T follicular helper cell (primary cell): ENCODE measurements around the gene TRPM2.
"Not testable (repeated sequence)": the region's sequence is repeated elsewhere in the genome, so short reads cannot be mapped to it uniquely, and the experiment has no call there.

ENCODE experiments used
- DNase-seq: peaks from one replicate; pipeline ENCODE4 v3.0.0-alpha.2; 2020; ENCODE audit warnings: low read depth

The TRPM2 gene

DNA sequence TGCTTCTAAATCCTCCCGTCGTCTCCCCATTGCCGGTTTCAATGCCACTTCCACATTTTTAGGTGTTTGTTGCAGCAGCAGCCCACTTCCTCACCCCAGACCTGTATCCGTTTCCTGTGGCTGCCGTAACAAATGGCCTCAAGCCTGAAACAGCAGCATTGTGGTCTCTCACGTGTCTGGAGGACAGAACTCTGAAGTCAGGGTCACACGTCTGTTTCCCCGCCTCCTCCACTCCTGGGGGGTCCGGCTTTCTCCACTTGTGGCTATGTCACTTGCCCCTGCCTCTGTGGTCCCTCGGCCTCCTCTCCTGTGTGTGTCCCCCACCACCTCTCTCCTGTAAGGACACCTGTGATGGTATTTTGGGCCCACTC is 21.8 kb downstream of the TRPM2 start:
- no peak for DNase-seq

DNA sequence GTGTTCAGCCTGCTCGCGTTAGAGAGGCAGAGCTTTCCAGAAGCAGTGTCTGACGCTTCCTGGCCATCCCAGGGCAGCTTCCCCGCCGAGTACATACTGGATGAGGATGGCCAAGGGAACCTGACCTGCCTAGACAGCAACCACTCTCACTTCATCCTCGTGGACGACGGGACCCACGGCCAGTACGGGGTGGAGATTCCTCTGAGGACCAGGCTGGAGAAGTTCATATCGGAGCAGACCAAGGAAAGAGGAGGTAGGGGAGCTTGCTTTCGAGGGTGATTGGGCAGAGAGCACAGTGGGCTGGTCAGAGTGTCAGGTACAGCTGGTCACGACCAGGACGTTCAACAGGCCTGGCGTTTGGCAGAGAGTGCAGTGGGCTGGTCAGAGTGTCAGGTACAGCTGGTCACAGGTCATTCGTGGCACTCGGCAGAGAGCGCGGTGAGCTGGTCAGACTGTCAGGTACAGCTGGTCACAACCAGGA is 22.4 kb downstream of the TRPM2 start:
- DNase-seq = no peak

- DNase-seq = no peak
These were observed 23.2 kb downstream of the TRPM2 start for GRCh38 chr21:44376606-44377005.

GRCh38 chr21:44377201-44377921 is 23.9 kb downstream of the TRPM2 start:
- DNase-seq = no peak

DNA sequence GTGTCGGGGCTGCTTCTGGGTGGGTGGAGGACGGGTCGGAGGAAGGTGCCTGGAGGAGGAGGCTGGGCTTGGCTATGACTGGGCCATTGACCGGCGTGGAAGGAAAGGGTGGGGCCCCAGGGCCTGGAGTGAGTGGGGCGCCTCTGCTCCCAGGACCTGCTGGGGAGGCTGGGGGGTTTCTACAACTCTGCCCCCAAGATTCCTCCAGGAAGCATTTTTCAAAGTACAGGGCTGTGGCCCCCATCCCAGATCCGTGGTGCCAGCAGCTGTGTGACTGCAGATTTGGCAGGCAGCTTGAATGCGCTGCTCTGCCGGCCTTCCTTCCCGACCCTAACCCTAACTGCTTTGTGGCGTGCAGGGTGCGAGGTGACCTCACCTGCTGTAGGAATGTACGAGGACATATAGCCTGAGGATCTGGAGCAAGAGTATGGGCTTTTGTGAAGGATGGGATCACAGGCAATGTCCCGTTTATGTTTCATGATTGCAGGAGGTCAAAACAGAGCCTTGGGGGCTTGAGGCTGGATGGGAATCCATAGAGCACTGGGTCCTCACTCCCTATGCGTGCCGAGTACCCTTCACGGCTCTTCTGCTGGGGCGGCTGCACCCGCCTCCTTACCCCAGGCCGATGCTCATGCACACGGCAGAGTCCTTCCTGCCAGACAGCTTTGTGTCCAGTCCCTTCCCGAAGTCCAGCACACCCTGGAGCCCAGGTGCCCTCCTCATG is 24.7 kb downstream of the TRPM2 start:
- no peak for DNase-seq

DNA sequence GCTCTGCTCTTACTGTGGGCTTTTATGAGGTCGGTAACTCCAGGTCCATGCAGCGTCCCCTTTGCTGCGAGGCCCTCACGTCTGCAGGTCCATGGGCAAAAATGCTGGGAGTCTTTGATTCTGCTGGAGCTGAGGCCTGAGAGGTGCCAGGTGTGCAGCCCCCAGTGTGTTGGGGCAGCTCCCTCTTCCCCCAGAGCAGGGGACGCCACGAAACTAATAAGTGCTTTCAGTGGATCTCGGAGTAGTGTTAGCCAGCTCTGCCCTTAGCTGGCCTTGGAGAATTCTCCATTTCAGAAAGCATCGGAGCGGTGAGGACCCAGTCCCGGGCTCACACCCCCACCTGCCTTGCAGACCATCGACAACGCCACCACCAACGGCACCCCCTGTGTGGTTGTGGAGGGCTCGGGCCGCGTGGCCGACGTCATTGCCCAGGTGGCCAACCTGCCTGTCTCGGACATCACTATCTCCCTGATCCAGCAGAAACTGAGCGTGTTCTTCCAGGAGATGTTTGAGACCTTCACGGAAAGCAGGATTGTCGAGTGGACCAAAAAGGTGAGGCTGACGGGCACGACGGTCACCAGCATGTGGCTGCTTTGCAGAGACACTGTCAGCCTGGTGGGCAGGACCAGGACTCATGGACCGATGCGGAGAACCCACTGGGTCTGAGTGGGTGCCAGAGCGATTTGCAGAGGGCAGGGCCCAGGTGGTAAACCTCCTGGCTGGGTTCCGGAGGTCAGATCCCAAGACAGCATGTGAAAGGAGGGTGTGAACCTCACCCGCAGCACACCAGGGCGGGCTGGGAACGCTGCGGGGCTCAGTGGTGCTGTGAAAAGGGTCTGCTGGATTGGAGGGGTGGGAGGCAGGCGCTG is 25.5 kb downstream of the TRPM2 start:
- no peak for DNase-seq

DNA sequence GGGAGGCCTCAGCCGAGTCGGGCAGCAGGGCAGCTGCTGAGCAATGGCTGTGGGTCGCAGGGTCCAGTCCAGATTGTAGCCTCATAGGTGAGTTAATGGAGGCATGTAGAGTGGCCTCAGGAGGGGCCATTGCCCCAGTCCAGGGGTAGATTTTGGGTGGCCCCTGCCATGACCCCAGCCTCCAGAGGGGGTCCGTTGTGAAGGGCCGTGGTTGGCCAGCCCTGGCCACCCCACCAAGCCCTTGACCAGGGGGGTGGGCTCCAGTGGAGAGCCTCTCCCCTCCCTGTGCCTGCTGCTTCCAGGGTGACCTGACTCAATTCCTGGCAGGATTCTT is 26.1 kb downstream of the TRPM2 start:
- no peak for DNase-seq

DNA sequence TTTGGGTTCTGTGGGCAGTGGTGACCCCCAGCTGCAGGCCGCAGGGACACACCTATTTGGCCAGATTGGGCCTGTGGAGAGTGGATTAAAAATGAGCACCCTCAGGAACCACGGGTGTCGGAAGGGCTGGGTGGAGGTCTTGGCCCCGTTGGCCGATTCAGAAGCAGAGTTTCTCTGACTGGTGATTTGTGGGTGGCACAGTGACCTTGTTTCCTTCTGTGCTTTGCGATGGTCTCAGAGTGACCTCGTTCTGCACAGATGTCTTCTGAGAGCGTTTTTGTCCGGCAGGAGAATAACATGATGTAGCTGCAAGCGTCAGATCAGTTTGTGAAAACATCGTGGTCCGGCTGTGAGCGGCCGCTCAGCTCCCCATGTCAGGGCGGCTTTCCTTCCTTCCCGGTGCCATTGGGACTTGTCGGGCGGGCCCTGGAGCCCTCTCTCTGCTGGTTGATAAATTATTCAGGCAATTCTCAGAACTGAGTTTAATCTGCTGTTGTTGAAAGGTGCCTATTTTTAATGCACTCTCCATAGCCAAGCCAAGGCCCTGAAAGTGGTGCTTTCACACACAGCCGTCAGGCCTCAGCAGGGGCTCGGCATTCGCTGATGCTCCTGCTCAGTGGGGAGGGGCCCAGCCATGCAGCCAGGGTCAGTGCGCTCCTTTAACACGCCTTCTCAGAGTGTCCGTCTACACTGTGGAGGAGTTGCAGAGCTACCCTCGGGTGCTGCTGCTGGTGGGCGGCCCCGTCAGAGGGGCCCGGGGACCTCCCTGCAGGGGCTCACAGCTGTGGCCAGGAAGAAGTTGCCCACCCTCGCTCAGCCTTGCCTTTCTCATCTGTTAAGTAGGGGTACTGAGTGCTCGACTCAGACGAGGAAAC is 26.8 kb downstream of the TRPM2 start:
- DNase-seq = no peak

DNA sequence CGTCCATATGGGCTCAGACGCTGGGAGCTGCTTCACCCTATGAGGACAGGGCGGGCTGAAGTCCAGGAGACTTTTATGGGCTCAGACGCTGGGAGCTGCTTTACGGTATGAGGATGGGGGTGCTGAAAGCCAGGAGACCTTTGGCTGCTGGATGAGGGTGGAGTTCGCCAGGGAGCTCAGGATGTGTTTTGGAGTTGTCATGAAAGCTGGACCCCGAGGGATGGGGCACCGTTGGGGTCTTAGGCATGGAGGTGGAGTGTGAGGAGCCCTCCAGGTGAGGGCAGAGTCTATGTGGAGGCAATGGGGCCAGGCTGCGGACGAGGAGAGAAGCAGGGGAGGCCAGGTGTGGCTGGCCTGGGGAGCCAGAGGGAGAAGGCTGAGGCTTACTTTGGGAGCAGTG is 27.5 kb downstream of the TRPM2 start:
- DNase-seq = no peak

GRCh38 chr21:44381874-44382273 is 28.5 kb downstream of the TRPM2 start:
- no peak for DNase-seq

DNA sequence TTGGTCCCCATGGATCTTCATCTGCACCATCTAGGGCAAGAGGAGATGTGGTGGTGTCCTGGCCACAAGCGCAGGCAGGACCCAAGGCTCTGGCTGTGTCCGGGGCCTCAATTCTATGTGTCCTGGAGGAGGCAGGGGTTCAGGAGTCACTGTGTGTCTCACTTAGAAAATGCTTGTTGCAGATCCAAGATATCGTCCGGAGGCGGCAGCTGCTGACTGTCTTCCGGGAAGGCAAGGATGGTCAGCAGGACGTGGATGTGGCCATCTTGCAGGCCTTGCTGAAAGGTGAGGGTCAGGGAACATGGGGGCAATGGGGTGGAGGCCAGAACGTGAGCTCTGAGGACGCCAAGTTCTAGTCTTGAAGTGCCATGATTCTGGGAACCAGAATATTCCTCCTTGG is 29.1 kb downstream of the TRPM2 start:
- DNase-seq = no peak

DNA sequence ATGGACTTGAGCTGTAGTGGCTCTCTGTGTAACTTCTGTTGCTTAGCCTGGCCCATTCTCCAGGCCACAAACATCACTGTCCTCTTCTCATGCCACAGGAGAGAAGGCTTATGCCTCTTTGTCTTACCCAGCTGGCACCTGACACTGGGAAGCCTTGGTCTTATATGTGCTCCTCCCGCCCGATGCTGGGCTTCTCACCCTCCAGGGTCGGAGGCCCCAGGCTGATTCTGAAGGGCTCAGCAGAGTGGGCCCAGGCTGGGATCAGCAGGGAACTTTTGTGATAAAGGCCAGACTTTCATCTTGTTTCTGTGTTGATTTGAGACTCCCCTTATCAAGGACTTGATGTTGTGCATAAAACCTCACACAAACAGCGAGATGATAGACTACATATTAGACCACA is 29.8 kb downstream of the TRPM2 start:
- DNase-seq = no peak

DNA sequence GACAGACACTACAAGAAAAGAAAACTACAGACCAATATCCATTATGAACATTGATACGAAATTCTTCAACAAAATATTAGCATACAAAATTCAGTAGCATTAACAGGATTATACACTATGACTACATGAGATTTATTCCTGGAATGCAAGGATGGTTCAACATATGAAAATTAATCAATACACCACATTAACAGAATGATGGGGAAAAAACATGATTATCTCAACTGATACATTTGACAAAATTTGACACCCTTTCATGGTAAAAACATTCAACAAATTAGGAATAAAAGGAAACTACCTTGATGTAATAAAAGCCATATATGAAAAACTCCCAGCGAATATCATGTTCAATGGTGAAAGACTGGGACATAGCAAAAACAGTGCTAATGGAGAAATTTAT is 31.5 kb downstream of the TRPM2 start:
- DNase-seq = no peak

DNA sequence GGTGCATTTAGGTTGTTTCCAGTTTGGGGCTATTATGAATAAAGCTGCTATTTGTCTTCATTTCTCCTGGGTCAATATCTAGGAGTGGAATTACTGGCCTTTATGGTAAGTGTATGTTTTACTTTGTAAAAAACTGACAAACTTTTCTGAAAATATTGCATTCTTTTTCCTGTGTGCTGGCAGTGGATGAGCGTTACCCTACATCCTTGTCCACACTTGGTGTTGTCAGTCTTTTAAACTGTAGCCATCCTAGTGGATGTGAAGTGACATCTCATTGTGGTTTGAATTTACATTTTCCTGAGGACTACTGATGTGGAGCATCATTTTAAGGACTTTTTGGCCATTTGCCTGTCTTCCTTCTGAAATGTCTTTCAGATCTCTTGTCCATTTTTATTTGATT is 35.9 kb downstream of the TRPM2 start:
- no peak for DNase-seq

DNA sequence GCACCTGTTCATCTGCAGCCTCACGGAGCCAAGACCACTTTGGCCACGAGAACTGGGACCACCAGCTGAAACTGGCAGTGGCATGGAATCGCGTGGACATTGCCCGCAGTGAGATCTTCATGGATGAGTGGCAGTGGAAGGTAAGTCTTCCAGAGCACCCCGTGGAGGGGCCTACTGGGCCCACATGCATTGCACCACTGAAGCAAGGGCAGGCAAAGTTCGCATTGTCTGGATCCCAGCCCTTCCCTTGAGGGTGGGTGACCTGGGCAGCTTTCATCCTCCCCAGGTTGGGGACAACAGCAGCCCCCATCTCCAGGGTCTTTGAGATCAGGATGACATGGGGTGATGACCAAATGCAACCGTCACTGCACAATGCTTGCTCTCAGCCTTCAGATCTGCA is 37.5 kb downstream of the TRPM2 start:
- DNase-seq = no peak

DNA sequence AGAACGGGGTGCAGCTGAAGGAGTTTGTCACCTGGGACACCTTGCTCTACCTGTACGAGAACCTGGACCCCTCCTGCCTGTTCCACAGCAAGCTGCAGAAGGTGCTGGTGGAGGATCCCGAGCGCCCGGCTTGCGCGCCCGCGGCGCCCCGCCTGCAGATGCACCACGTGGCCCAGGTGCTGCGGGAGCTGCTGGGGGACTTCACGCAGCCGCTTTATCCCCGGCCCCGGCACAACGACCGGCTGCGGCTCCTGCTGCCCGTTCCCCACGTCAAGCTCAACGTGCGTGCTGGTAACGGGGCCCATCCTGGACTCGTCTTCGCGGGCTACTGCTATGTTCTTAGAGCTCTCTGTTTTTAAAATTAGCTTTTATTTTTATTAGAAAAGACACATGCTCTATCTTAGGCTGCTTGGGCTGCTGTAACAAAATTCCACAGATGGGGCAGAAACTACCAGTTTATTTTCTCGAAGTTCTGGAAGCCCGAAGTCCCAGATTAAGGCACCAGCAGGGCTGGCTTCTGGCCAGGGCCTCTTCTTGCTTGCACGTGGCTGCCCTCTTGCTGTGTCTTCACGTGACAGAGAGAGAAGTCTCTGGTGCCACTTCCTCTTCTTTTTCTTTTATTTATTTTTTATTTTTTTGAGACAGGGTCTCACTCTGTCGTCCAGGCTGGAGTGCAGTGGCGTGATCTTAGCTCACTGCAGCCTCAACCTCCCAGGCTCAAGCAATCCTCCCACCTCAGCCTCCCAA is 38.1 kb downstream of the TRPM2 start:
- no peak for DNase-seq

DNA sequence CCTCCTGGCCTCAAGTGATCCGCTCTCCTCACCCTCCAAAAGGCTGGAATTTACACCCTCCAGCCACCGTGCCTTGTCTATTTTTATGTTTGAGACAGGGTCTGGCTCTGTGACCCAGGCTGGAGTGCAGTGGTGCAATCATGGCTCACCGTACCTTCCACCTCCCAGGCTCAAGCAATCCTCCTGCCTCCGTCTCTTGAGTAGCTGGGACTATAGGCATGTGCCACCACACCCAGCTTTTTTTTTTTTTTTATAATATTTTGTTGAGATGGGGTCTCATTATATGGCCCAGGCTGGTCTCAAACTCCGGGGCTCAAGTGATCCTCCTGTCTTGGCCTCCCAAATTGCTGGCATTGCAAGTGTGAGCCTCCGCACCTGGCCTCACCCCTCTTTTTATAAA is 38.8 kb downstream of the TRPM2 start:
- no peak for DNase-seq

DNA sequence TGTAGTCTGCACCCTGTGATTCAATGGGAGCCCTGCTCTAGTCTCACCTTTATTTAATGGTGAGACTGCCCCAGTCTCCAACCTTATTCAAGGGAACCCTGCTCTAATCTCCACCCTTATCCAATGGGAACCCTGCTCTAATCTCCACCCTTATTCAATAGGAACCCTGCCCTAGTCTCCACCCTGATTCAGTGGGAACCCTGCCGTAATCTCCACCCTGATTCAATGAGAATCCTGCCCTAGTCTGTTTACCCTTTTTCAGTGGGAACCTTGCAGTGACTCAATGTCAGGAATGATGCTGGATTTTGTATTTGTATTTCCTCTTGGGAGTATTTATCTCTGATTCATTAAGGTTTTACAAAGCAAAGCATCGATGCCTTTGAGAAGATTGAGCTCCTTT is 39.5 kb downstream of the TRPM2 start:
- DNase-seq = no peak

DNA sequence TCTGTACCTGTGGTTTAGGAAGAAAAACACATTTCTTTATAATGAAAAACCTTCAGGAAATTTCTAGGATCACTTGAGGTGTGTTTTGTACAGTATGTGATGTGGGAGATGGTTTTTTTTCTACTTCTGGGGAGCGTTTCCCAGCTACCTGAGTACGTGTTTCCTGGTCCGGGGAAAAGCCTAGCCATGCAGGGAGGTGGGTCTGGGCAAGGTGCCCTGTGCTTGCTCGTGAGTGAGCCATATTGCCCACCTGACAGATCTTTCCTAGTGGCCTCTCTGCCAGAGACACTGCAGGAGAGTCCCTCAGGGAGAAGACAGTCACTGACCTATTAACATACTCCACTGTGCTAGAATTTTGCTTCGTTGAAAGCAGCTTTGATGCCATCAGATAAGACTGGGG is 41.3 kb downstream of the TRPM2 start:
- DNase-seq = no peak

DNA sequence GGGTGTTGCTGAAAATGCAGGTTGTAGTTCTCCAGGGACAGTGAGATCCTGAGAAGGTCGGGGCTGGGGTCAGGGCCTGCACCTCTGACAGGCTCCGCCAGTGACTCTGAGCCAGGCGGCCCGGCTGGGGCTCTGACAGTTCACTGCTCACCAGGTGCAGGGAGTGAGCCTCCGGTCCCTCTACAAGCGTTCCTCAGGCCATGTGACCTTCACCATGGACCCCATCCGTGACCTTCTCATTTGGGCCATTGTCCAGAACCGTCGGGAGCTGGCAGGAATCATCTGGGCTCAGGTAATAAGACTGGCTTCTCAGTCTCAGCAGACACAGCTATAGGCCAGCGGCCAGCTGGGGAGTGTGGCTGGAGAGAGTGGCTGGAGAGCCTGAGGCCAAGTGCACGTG is 41.8 kb downstream of the TRPM2 start:
- DNase-seq = no peak

DNA sequence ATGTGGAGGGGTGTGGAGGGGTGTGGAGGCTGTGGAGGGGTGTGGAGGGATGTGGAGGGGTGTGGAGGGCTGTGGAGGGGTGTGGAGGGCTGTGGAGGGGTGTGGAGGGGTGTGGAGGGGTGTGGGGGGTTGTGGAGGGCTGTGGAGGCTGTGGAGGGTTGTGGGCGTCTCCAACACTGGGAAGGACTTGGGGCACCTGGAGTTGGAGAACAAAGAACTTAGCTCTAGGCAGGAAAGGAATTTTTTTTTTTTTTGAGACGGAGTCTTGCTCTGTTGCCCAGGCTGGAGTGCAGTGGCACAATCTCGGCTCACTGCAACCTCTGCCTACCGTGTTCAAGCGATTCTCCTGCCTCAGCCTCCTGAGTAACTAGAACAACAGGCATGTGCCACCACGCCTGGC is 43.4 kb downstream of the TRPM2 start:
- not testable (repeated sequence) for DNase-seq
